AG04449 (cell line): ENCODE results near the gene TLCD1.

Experiments
- CTCF ChIA-PET: fragments of 350-600 bp; formaldehyde crosslinking; extraction: SDS; loops from one replicate; lab custom pipeline; 2021; ENCODE audit warnings: antibody characterized with exemption; lab: Yijun Ruan, JAX
- POLR2A ChIA-PET: fragments of 400-600, 350-600 bp; formaldehyde crosslinking; extraction: SDS; loops from one replicate; lab custom pipeline; 2020; ENCODE audit warnings: antibody characterized with exemption, inconsistent platforms; lab: Yijun Ruan, JAX
- DNase-seq: peaks from one replicate; pipeline ENCODE4 v3.0.0-alpha.2; 2010; ENCODE audit warnings: low read depth, low spot score
- H3K4me3 ChIP-seq: 2 replicates; pipeline ENCODE4 v1.5.1; 2011; ENCODE audit warnings: low read depth, mild to moderate bottlenecking, control low read depth, low read length
- CTCF ChIP-seq: IDR thresholded peaks from one replicate; pipeline ENCODE4 v1.5.1; 2011; ENCODE audit warnings: mild to moderate bottlenecking, moderate library complexity, low read length, control low read depth, inconsistent platforms; ENCODE audit not compliant: insufficient read depth; ENCODE audit errors: missing control alignments

Gene TLCD1

GRCh38 chr17:28755486-28755885, 29.5 kb upstream of the TLCD1 start:
- no peak for DNase-seq
- no peak overlapping the region for H3K4me3 ChIP-seq
- ChIA-PET CTCF (interaction anchor here (2.1 to 17.9 kb wide), 3 partner anchors 9 to 28 kb away, joined by 17 to 603 read pairs (median 295); partner anchors contain the start of genes NEK8, RPL23A and TLCD1), POLR2A (no interaction called here)
- no peak for TF ChIP-seq CTCF

DNA sequence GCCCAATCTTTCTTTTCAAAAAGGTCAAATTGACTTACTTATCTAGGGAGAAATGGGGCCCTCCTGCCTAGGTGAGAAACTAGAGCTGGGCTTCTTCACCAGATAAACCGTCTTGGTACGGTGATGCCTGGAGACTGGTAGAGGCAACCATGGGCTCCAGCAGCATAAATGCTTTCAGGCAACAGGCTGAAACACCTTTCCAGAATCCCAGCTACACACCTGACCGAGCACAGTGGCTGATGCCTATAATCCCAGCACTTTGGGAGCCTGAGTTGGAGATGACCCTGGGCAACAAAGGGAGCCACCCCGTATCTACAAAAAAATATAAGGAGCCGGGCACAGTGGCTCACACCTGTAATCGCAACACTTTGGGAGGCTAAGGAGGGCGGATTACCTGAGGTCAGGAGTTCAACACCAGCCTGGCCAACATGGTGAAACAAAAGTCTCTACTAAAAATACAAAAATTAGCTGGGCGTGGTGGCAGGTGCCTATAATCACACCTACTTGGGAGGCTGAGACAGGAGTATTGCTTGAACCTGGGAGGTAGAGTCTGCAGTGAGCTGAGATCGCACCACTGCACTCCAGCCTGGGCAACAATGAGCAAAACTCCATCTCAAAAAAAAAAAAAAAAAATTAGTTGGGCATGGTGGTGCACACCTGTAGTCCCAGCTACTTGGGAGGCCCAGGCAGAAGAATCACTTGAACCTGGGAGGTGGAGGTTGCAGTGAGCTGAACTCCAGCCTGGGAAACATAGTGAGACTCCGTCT, 25.8 kb upstream of the TLCD1 start:
- DNase-seq, result no peak
- CTCF ChIA-PET, result interaction anchor here (1.1 to 17.9 kb wide), 19 partner anchors 8 to 386 kb away, joined by 3 to 603 read pairs (median 5); partner anchors contain the start of genes NEK8, RPL23A, TLCD1 and TRAF4
- no peak for TF ChIP-seq CTCF
- H3K4me3 ChIP-seq, result no peak overlapping the region
- POLR2A ChIA-PET, result interaction anchor here (0.6 to 13.2 kb wide), 5 partner anchors 11 to 200 kb away, joined by 3 to 174 read pairs (median 4); partner anchors contain the start of genes NEK8 and TLCD1

DNA sequence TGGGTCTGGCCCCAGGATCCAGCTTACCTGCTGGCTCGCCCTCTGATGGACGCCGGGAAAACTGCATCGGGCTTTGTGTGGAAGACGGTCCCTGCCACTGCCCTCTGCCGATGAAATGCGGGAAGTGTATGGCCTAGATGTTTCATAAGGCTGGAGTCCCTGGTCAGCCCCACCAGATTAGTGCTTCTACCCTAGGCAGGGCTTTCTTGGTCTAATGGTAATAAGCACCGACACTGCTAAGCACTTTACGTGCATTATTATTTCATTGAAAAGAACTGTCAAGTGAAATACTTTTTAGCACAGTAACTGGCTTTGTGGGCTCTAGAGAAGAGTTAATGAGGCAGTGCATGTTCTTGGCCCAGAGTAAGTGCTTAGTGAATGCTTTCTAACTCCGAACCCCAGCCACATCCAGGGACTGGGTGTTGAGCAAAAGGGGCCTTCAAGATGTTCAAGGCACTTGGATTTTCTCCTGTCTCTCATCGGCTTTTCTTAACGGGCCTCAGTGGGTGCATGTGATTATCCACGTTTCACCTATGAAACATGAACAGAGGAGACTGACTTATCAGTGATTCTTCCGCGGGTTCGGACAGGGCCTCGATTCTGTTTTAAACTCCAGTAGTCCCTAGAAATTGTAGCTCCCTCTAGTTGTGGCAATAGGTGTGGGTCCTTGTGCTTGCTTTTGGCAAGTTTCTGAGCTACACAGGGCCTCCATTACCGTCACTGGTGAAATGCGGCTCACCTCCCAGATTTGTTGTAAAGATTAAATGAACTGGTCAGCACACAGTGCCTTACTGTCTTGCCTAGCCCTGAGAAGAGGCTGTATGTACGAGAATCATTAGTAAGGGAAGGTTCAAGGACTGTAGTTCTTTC, 24.4 kb upstream of the TLCD1 start:
- TF ChIP-seq CTCF, result peak; percentile 100
- no peak overlapping the region for H3K4me3 ChIP-seq
- ChIA-PET POLR2A (interaction anchor here (13.2 kb wide), 1 partner anchor 23 kb away, joined by 174 read pairs; the partner anchor contains the start of genes NEK8 and TLCD1), CTCF (interaction anchor here (0.6 to 17.9 kb wide), 41 partner anchors 6 to 387 kb away, joined by 3 to 603 read pairs (median 4); partner anchors contain the start of genes FAM222B, FLOT2, NEK8 and PHF12)
- no peak for DNase-seq

- no peak overlapping the region for H3K4me3 ChIP-seq
- CTCF ChIA-PET, result interaction anchor here (0.6 to 17.9 kb wide), 28 partner anchors 9 to 204 kb away, joined by 3 to 603 read pairs (median 4); partner anchors contain the start of genes FAM222B, FLOT2, NEK8 and PHF12
- TF ChIP-seq CTCF, result no peak
- POLR2A ChIA-PET, result interaction anchor here (13.2 kb wide), 1 partner anchor 22 kb away, joined by 174 read pairs; the partner anchor contains the start of genes NEK8 and TLCD1
- DNase-seq, result no peak
Measured at GRCh38 chr17:28749516-28750177, 23.6 kb upstream of the TLCD1 start.

GRCh38 chr17:28748852-28749515, 23.0 kb upstream of the TLCD1 start:
- no peak for TF ChIP-seq CTCF
- ChIA-PET POLR2A (interaction anchor here (13.2 kb wide), 1 partner anchor 22 kb away, joined by 174 read pairs; the partner anchor contains the start of genes NEK8 and TLCD1), CTCF (interaction anchor here (0.8 to 17.9 kb wide), 15 partner anchors 8 to 205 kb away, joined by 3 to 603 read pairs (median 6); partner anchors contain the start of genes FLOT2, NEK8, PHF12 and RPL23A)
- DNase-seq, result no peak
- H3K4me3 ChIP-seq, result no peak overlapping the region
